ENCODE measurements around the gene SLC26A3. TPM values are rescaled to one million over a fixed set of nuclear protein-coding genes. Genes with fewer than 3 reads are reported as not detected.

SLC26A3 gene
- total and polyA plus RNA-seq, 2 of the 8 experiments (the other 6 are each of a cell fraction or from before 2014, with no cell fraction given) = not detected

GRCh38 chr7:107785926-107786325, 17.1 kb downstream of the SLC26A3 start:
- H3K56ac ChIP-seq (replicated peaks; ENCODE audit: insufficient read length, low read depth, low read length) = no peak overlapping the region
- POLR2A ChIA-PET (ENCODE audit: partially characterized antibody) = no interaction called here
- CTCF ChIA-PET (ENCODE audit: partially characterized antibody) = no interaction called here

More at GRCh38 chr7:107785926-107786325, 17.1 kb downstream of the SLC26A3 start:
- DNase-seq (ENCODE audit: low read depth in 1 of 2, low spot score in 2 of 2) (no peak), FAIRE-seq (no peak)
- Histone ChIP-seq H2BK20ac (ENCODE audit: low read length) (no peak overlapping the region), H3K36me3 (ENCODE audit: control insufficient read depth in 2 of 4, insufficient read depth in 4 of 4, low read length in 3 of 4) (no peaks in the 10 kb centered on the region), H2BK12ac (ENCODE audit: low read depth, low read length) (no peak overlapping the region), H3K9ac (replicated peaks in 1 of 4; ENCODE audit: extremely low read depth in 1 of 4, low read depth in 3 of 4, low read length in 3 of 4) (no peak overlapping the region), H3K27ac (ENCODE audit: low read depth, low read length) (no peak overlapping the region), H4K5ac (ENCODE audit: insufficient read length, low read depth, low read length) (no peak overlapping the region), H3K79me1 (ENCODE audit: low read depth, low read length) (no peaks in the 10 kb centered on the region), H3K23me2 (ENCODE audit: low read depth, low read length) (no peaks in the 10 kb centered on the region), H3K4me1 (replicated peaks in 1 of 4; ENCODE audit: control insufficient read depth in 3 of 4, insufficient read depth in 4 of 4, low read length in 3 of 4) (no peaks in the 10 kb centered on the region; a peak in 1 of 7 replicates), H3K23ac (ENCODE audit: insufficient read length) (no peak overlapping the region), H3K4me3 (ENCODE audit: extremely low read depth in 1 of 4, insufficient read depth in 2 of 4, low read depth in 3 of 4, low read length in 4 of 4) (no peak overlapping the region), H4K91ac (replicated peaks; ENCODE audit: insufficient read length, low read length) (no peak overlapping the region), H2AFZ (ENCODE audit: low read length) (no peak overlapping the region; the same call in 1 of the 2 replicates), H3K18ac (ENCODE audit: extremely low read depth, low read length) (no peak overlapping the region), H2BK5ac (ENCODE audit: low read depth, low read length) (no peak overlapping the region), H3K27me3 (replicated peaks in 1 of 4; ENCODE audit: control insufficient read depth in 3 of 4, extremely low read depth in 1 of 4, insufficient read depth in 3 of 4, low read length in 3 of 4) (no peaks in the 10 kb centered on the region; a peak in 1 of 7 replicates), H3K14ac (ENCODE audit: insufficient read length) (no peak overlapping the region), H2AK5ac (ENCODE audit: low read depth, low read length) (no peak overlapping the region), H3K4ac (replicated peaks; ENCODE audit: insufficient read length, low read depth, low read length) (no peak overlapping the region), H3K79me2 (ENCODE audit: control insufficient read depth in 1 of 2, insufficient read depth in 2 of 2, low read length in 2 of 2) (no peaks in the 10 kb centered on the region), H2BK120ac (replicated peaks; ENCODE audit: low read depth, low read length) (no peak overlapping the region), H4K8ac (ENCODE audit: extremely low read depth, insufficient read depth, low read length) (no peak overlapping the region), H3K4me2 (ENCODE audit: insufficient read depth in 1 of 2, low read depth in 2 of 2, low read length in 2 of 2) (no peak overlapping the region), H3K9me3 (ENCODE audit: insufficient read depth in 2 of 2, low read depth in 1 of 2, low read length in 1 of 2) (no peaks in the 10 kb centered on the region), H4K20me1 (replicated peaks in 1 of 2; ENCODE audit: control insufficient read depth in 1 of 2, insufficient read depth in 2 of 2, low read length in 2 of 2) (no peaks in the 10 kb centered on the region), H2BK15ac (ENCODE audit: low read length) (no peak overlapping the region)
- TF ChIP-seq BACH1 (IDR thresholded peaks at IDR 0.05; ENCODE audit: low read length) = no peak
- no peak for TF ChIP-seq NRF1 (IDR thresholded peaks at IDR 0.05; ENCODE audit: low read depth, low read length)
- no peak for TF ChIP-seq GABPA (IDR thresholded peaks at IDR 0.05; ENCODE audit: borderline replicate concordance, insufficient read depth, low read length)
- TF ChIP-seq, protein P1, sequence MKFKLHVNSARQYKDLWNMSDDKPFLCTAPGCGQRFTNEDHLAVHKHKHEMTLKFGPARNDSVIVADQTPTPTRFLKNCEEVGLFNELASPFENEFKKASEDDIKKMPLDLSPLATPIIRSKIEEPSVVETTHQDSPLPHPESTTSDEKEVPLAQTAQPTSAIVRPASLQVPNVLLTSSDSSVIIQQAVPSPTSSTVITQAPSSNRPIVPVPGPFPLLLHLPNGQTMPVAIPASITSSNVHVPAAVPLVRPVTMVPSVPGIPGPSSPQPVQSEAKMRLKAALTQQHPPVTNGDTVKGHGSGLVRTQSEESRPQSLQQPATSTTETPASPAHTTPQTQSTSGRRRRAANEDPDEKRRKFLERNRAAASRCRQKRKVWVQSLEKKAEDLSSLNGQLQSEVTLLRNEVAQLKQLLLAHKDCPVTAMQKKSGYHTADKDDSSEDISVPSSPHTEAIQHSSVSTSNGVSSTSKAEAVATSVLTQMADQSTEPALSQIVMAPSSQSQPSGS (IDR thresholded peaks at IDR 0.05; ENCODE audit: low read length) = no peak
- TF ChIP-seq CBX8 (IDR thresholded peaks at IDR 0.05; ENCODE audit: borderline replicate concordance, low read depth, low read length) = no peak
- no peak for TF ChIP-seq RAD21 (IDR thresholded peaks at IDR 0.05 in 1 of 2, conservative IDR thresholded peaks at IDR 0.05 in 1 of 2; ENCODE audit: low read depth in 2 of 2, low read length in 2 of 2)
- TF ChIP-seq, protein P2, sequence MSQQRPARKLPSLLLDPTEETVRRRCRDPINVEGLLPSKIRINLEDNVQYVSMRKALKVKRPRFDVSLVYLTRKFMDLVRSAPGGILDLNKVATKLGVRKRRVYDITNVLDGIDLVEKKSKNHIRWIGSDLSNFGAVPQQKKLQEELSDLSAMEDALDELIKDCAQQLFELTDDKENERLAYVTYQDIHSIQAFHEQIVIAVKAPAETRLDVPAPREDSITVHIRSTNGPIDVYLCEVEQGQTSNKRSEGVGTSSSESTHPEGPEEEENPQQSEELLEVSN (IDR thresholded peaks at IDR 0.05) = no peak
- TF ChIP-seq TEAD4 (IDR thresholded peaks at IDR 0.05; ENCODE audit: low read depth, low read length) = no peak
- TF ChIP-seq NANOG (IDR thresholded peaks at IDR 0.05; ENCODE audit: insufficient read depth, low read depth, low read length, poor library complexity, severe bottlenecking) = no peak
- TF ChIP-seq KDM4A (IDR thresholded peaks at IDR 0.05; ENCODE audit: low read depth, low read length, severe bottlenecking) = no peak
- WGBS, 2 experiments (ENCODE audit: extremely low coverage in 1 of 2, insufficient coverage in 1 of 2, insufficient read length in 1 of 2, insufficient replicate concordance in 2 of 2, low coverage in 1 of 2, low lambda C conversion rate in 2 of 2, missing lambda C conversion rate in 1 of 2) = 96% methylated on average over 2 of the region's 2 CpGs; no CpG with 5 or more reads in 1 of the 2 experiments
